Anterior cingulate cortex (tissue), 58 donors: Measurements from ENCODE around the gene IFITM5.
A peak's percentile ranks its signal among the peaks of the same experiment; 100 is the strongest.
"Not testable (repeated sequence)": the region's sequence is repeated elsewhere in the genome, so short reads cannot be mapped to it uniquely, and the experiment has no call there.

ENCODE experiments used
- DNase-seq, 58 donors: peaks; one replicate each; lab custom pipeline; 2025; lab: John Stamatoyannopoulos, UW

The IFITM5 gene

GRCh38 chr11:313787-314553 is 14.6 kb upstream of the IFITM5 start, which contains the start of gene IFITM1:
Gene IFITM1 (plus strand): TSS chr11:314040. CDS start chr11:314171, 131 bp downstream.
- DNase-seq: no peak

GRCh38 chr11:313304-313786 is 14.0 kb upstream of the IFITM5 start:
- no peak for DNase-seq

- DNase-seq: no peak
These were observed 12.9 kb upstream of the IFITM5 start for GRCh38 chr11:312092-312816.

GRCh38 chr11:311013-311748 is 11.9 kb upstream of the IFITM5 start:
- not testable (repeated sequence) for DNase-seq

- DNase-seq: not testable (repeated sequence)
These were observed 10.8 kb upstream of the IFITM5 start for GRCh38 chr11:309979-310572.

GRCh38 chr11:308740-309665 is 9.7 kb upstream of the IFITM5 start:
- not testable (repeated sequence) for DNase-seq

GRCh38 chr11:307766-308708 is 8.7 kb upstream of the IFITM5 start, which contains the start of gene IFITM2:
Gene IFITM2 (plus strand): TSS chr11:307816. CDS start chr11:308193, 377 bp downstream.
- peak in 4 of 58 donors; percentile 26 to 37 (median 32) for DNase-seq

GRCh38 chr11:306645-307371 is 7.5 kb upstream of the IFITM5 start:
- no peak for DNase-seq

GRCh38 chr11:305844-306211 is 6.5 kb upstream of the IFITM5 start:
- DNase-seq: no peak

GRCh38 chr11:304915-305843 is 5.9 kb upstream of the IFITM5 start:
- peak in 11 of 58 donors; percentile 11 to 69 (median 24) for DNase-seq

GRCh38 chr11:304061-304506 is 4.8 kb upstream of the IFITM5 start:
- no peak for DNase-seq

- no peak for DNase-seq
These were observed 4.0 kb upstream of the IFITM5 start for GRCh38 chr11:303363-303762.

GRCh38 chr11:299951-300735 is 817 bp upstream of the IFITM5 start:
- DNase-seq: no peak

- no peak for DNase-seq
These were observed 790 bp downstream of the IFITM5 start for GRCh38 chr11:298406-299065.
